Heart right ventricle (tissue), 16 donors: Measurements from ENCODE around the gene BRAT1. TPM values are rescaled to one million over a fixed set of nuclear protein-coding genes. Genes with fewer than 3 reads are reported as not detected.
A peak's percentile ranks its signal among the peaks of the same experiment; 100 is the strongest.

Experiments
- ATAC-seq, 8 donors: fragments of 200-7000 bp; cut with Tn5 transposase; one replicate each; pipeline ENCODE4 v1.9.1; 2020; ENCODE audit warnings: mild to moderate bottlenecking in 8 of 8, moderate library complexity in 8 of 8, moderate number of reproducible peaks in 1 of 8
- DNase-seq, 2 donors: peaks; one replicate each; pipeline ENCODE4 v3.0.0-alpha.2; 2020
- H3K27ac ChIP-seq, 10 donors: fragments of 200-600 bp; sonication (generic) in 2 of 10; one replicate each; pipeline versions ENCODE4 v1.5.0 to v1.8.0; 2020 to 2022; ENCODE audit warnings: mild to moderate bottlenecking in 3 of 10
- H3K27me3 ChIP-seq, 7 donors: fragments of 200-600 bp; one replicate each; pipeline ENCODE4 v1.8.0; 2021 to 2022; ENCODE audit warnings: mild to moderate bottlenecking in 2 of 7
- H3K36me3 ChIP-seq, 9 donors: fragments of 200-600 bp; sonication (generic) in 1 of 9; one replicate each; pipeline versions ENCODE4 v1.5.0 to v1.8.0; 2020 to 2022; ENCODE audit warnings: mild to moderate bottlenecking in 2 of 9
- H3K4me1 ChIP-seq, 9 donors: fragments of 200-600 bp; sonication (generic) in 1 of 9; one replicate each; pipeline versions ENCODE4 v1.5.0 to v1.8.0; 2020 to 2022; ENCODE audit warnings: mild to moderate bottlenecking in 4 of 9
- H3K4me3 ChIP-seq, 10 donors: fragments of 200-600 bp; sonication (generic) in 2 of 10; one replicate each; pipeline versions ENCODE4 v1.5.0 to v1.8.0; 2020 to 2022; ENCODE audit warnings: mild to moderate bottlenecking in 7 of 10, moderate library complexity in 2 of 10
- H3K9me3 ChIP-seq, 11 donors: fragments of 200-600 bp in 10 of 11; sonication (generic) in 2 of 11; one replicate each; pipeline versions ENCODE4 v1.5.0 to v1.8.0; 2013 to 2022; ENCODE audit warnings: mild to moderate bottlenecking in 2 of 11, control low read depth in 1 of 11, moderate library complexity in 1 of 11
- CTCF ChIP-seq, 9 donors: fragments of 200-600 bp; sonication (generic) in 2 of 9; IDR thresholded peaks; one replicate each; pipeline versions ENCODE4 v1.5.0 to v1.8.0; 2021 to 2022; ENCODE audit warnings: antibody characterized with exemption in 9 of 9, mild to moderate bottlenecking in 5 of 9, moderate library complexity in 1 of 9
- WGBS, 2 donors: extraction: QIAGEN DNeasy Blood & Tissue Kit; methylation state at CpG; one replicate each; pipeline ENCODE4 v1.1.7; 2013; ENCODE audit warnings: inconsistent platforms in 1 of 2; 5-methylcytosine and 5-hydroxymethylcytosine counted together
- intact Hi-C, 10 donors: fragments of 100-400 bp; cut with DNase I; formaldehyde crosslinking; loops; one replicate each; pipeline versions ENCODE4 v1.11.1 to v1.14.2; 2022
- polyA plus RNA-seq, 2 donors: library from polyadenylated mRNA; stranded (reverse); fragments of 200-250 nt; gene quantifications; one replicate each; pipeline ENCODE4 v1.2.3, GENCODE V29; 2013
- total RNA-seq, 10 donors: library from RNA; stranded (reverse); fragmentation: NEBNext Ultra II Directional in 3 of 10; extraction: Animal tissue kit (Norgen Biotek cat#: 25700) in 3 of 10; gene quantifications; one replicate each; pipeline versions ENCODE4 v1.2.1 to v1.2.4, GENCODE V29; 2021 to 2023
- donor health status: Arrhythmogenic right ventricular cardiomyopathy.
- donor health status: ischemic (EF 13 %, LVEDD 7.1; RV severe dilation, severe dysfunction).
- donor health status: healthy with polysubstance abuse.
- donor health status: DM: no; HTN: yes; CAD: no.
- donor health status: DM: no; HTN: no; CAD: no.
- donor health status: ischemic (EF 25% LVEDD 6.9; RV normal size, moderate dysfunction).
- donor health status: ischemic (EF 25% LVEDD 5.7; RV mildly dilated, moderate dysfunction).
- donor health status: healthy.
- donor health status: DM: yes; HTN: yes; CAD: no.
- donor health status: Ischemic cardiomyopathy.
- donor health status: ischemic (EF 35%, LVEDD 5.7; RV mildly dilated, moderate dysfunction).
- donor health status: nonischemic (EF 11% LVEDD 7.7; RV severe dilation, severe dysfunction).
- donor health status: DM: yes; HTN: yes; CAD: no.
- donor health status: PGD.
- donor health status: ischemic (EF 29% LVEDD 5.4; RV normal size, mild dysfunction).
- donor health status: nonischemic (EF 23%, LVEDD 6.1; RV moderate dilation, normal function).

Gene BRAT1
- total and polyA plus RNA-seq, 12 donors: 10.6 to 22.8 (median 13.9) TPM

GRCh38 chr7:2587134-2587533 is 31.8 kb upstream of the BRAT1 start:
- Histone ChIP-seq H3K36me3 (peaks cover 0 to 69% (median 18%) of the 10 kb centered on the region in 9 donors), H3K4me3 (no peak overlapping the region), H3K9me3 (no peaks in the 10 kb centered on the region), H3K4me1 (no peaks in the 10 kb centered on the region), H3K27ac (no peak overlapping the region), H3K27me3 (no peaks in the 10 kb centered on the region)
- no peak for DNase-seq
- ATAC-seq: peak in 2 of 8 donors; percentile 12 to 32
- 75 to 78% methylated on average over 9 of the region's 9 CpGs for WGBS, 2 donors
- no peak for TF ChIP-seq CTCF (IDR thresholded peaks at IDR 0.05)
- intact Hi-C loops: no loop called here

- 89 to 91% methylated on average over 24 of the region's 24 CpGs for WGBS, 2 donors
- no peak for ATAC-seq
- no peaks in the 10 kb centered on the region for H3K27me3 ChIP-seq
- no peak overlapping the region for H3K27ac ChIP-seq
- H3K9me3 ChIP-seq: no peaks in the 10 kb centered on the region
- no peaks in the 10 kb centered on the region for H3K4me1 ChIP-seq
- no peak for DNase-seq
- peaks cover 0 to 62% (median 16%) of the 10 kb centered on the region in 9 donors for H3K36me3 ChIP-seq
- H3K4me3 ChIP-seq: no peak overlapping the region
- intact Hi-C loops: no loop called here
- no peak for TF ChIP-seq CTCF (IDR thresholded peaks at IDR 0.05)
Measured at GRCh38 chr7:2586326-2587020, 31.1 kb upstream of the BRAT1 start.

DNA sequence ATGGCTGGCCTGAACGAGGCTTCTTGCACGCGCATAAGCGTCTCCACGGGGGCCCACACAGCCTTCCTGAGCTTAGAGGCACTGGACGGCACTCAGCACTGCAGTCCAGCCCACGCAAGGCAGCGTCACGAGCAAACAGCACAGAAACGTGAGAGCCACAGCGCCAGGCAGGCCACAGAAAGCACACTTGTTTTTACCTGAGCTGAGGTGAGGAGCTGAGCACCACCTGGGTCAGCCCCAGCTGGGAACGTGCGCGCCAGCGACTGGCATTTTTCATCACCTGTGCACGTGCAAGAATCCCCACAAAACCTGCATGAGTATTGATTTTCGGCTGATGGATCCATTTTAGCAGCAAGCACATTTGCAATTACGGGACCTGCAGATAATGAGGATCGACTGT is 30.1 kb upstream of the BRAT1 start:
- no peaks in the 10 kb centered on the region for H3K27me3 ChIP-seq
- no peak overlapping the region for H3K27ac ChIP-seq
- intact Hi-C loops: no loop called here
- no peak overlapping the region for H3K4me3 ChIP-seq
- H3K4me1 ChIP-seq: no peaks in the 10 kb centered on the region
- no peak for ATAC-seq
- 88 to 89% methylated on average over 19 of the region's 19 CpGs for WGBS, 2 donors
- no peaks in the 10 kb centered on the region for H3K9me3 ChIP-seq
- TF ChIP-seq CTCF (IDR thresholded peaks at IDR 0.05): no peak
- DNase-seq: no peak
- peaks cover 0 to 52% (median 16%) of the 10 kb centered on the region in 9 donors for H3K36me3 ChIP-seq

GRCh38 chr7:2583798-2584580 is 28.7 kb upstream of the BRAT1 start:
- Histone ChIP-seq H3K27ac (no peak overlapping the region), H3K4me3 (no peak overlapping the region), H3K9me3 (no peaks in the 10 kb centered on the region), H3K36me3 (peaks cover 0 to 48% (median 16%) of the 10 kb centered on the region in 9 donors), H3K4me1 (no peaks in the 10 kb centered on the region), H3K27me3 (no peaks in the 10 kb centered on the region)
- no peak for TF ChIP-seq CTCF (IDR thresholded peaks at IDR 0.05)
- WGBS, 2 donors: 91 to 96% methylated on average over 22 to 43 of the region's 54 CpGs
- no peak for DNase-seq
- no peak for ATAC-seq
- intact Hi-C loops: no loop called here
